Activated T-cell treated with anti-CD3 and anti-CD28 coated beads, Interleukin-2, amount 50 U/mL, for 24 hours (primary cell): ENCODE measurements around the gene UBR2.
A peak's percentile ranks its signal among the peaks of the same experiment; 100 is the strongest.
"Not testable (repeated sequence)": the region's sequence is repeated elsewhere in the genome, so short reads cannot be mapped to it uniquely, and the experiment has no call there.

ENCODE experiments used
- DNase-seq: peaks from one replicate; pipeline ENCODE4 v3.0.0-alpha.2; 2020
- H3K27ac Mint-ChIP-seq: 2 replicates; pipeline ENCODE4 v1.8.0; 2020; ENCODE audit warnings: mild to moderate bottlenecking, mixed read lengths
- H3K27me3 Mint-ChIP-seq: 2 replicates; pipeline ENCODE4 v1.8.0; 2020; ENCODE audit warnings: mixed read lengths
- H3K36me3 Mint-ChIP-seq: 2 replicates; pipeline ENCODE4 v1.8.0; 2020; ENCODE audit warnings: low read depth, mixed read lengths
- H3K4me1 Mint-ChIP-seq: 2 replicates; pipeline ENCODE4 v1.8.0; 2020; ENCODE audit warnings: low read depth, mixed read lengths
- H3K4me3 Mint-ChIP-seq: 2 replicates; pipeline ENCODE4 v1.8.0; 2020; ENCODE audit warnings: mild to moderate bottlenecking, moderate library complexity, mixed read lengths
- H3K9me3 Mint-ChIP-seq: 2 replicates; pipeline ENCODE4 v1.8.0; 2020; ENCODE audit warnings: mixed read lengths

Gene UBR2

DNA sequence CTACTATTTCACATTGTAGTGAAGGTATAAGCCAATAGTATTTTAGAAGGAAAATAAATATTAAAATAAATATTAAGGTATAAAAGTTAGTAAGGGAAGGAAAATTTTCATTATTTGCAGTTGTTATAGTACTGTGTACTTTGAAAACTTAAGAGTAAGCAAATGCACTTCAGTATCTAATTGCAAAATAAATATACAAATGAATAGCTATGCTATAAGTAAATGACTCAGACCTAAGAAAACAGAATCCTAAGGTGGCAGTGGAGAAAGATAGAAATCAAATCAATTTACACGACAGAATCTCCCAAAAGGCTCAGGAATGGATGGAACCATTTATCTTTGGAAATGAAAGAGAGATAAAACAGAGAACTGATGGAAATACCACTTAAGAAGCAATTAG lies 24.7 kb upstream of the UBR2 start:
- Mint-ChIP-seq H3K4me3 (no peak overlapping the region), H3K36me3 (no peaks in the 10 kb centered on the region), H3K27me3 (no peaks in the 10 kb centered on the region), H3K27ac (no peak overlapping the region), H3K4me1 (no peaks in the 10 kb centered on the region), H3K9me3 (no peaks in the 10 kb centered on the region)
- no peak for DNase-seq

DNA sequence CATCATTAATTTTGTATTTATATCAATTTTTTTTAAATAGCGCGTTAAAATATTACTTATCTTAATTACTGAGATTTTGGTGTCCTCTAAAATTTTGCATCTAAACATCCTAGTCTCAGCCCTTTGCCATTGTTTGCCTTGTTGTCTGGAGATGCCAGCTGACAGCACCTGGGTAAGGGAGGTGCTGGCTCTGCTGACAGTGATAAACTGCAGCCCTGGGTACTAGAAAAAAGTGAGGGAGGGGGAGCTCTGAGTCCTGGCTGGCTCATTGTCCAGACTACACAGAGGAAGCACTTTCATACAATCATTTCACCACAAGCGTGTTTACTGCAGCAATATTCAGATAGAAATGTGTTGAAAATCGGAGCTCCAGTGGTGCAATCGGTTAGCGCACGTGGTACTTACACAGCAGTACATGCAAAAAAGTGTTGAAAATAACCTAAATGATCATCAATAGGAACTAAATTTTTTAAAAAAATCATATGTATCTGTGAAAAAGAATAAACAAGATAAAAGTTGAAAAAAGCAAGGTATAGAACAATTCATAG lies 18.5 kb upstream of the UBR2 start:
- Mint-ChIP-seq H3K4me3 (no peak overlapping the region), H3K36me3 (no peaks in the 10 kb centered on the region), H3K9me3 (no peaks in the 10 kb centered on the region), H3K27ac (no peak overlapping the region), H3K4me1 (peaks cover 20% of the 10 kb centered on the region), H3K27me3 (no peaks in the 10 kb centered on the region)
- no peak for DNase-seq

DNA sequence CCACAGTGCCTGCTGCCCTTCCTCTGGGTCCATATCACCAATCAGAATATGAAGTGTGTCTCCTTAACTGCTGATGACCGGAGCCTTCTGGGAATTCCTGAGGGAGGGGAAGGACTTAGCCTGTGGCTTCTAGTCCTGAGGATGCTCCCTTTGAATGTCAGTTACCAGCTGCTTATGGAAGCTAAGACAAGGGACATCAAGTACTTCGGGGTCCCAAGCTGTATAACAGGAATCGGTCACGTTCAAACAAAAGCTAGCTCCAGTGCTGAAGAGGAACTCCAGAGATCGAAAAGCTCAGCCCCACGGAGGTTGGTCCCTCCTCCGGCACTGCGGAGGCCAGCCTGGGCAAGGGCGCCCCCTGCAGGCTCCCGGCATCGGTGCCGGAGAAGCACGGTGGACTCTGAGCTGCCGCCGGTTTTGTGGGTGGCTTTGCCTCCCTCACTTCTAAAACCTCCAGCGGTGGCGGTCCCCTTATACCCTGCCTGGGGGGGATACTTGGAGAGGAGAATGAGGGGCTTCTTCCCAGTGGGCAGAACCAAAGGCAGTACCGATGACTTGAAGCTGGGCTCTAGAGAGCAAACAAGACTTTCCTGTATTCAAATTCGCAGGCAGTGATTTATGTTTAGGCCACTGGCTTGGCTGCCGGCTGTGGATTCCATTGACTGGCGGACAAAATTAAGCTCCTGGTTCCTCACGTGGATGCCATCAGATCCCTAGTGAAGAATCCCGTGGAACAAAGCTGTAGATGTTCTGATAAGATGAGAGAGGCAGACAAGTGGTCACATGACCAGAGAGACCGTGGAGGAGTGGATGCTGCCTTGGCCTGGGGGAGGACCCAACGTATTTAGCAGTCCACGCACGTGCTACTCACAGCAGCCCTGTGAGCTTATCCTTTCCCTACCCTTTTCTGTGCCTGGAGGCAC lies 16.2 kb upstream of the UBR2 start:
- peaks cover 20% of the 10 kb centered on the region for H3K4me1 Mint-ChIP-seq
- H3K36me3 Mint-ChIP-seq = no peaks in the 10 kb centered on the region
- H3K9me3 Mint-ChIP-seq = no peaks in the 10 kb centered on the region
- no peaks in the 10 kb centered on the region for H3K27me3 Mint-ChIP-seq
- peak overlapping the region; percentile 76 for H3K27ac Mint-ChIP-seq
- peak; percentile 94 for DNase-seq
- H3K4me3 Mint-ChIP-seq = peak overlapping the region; percentile 72

DNA sequence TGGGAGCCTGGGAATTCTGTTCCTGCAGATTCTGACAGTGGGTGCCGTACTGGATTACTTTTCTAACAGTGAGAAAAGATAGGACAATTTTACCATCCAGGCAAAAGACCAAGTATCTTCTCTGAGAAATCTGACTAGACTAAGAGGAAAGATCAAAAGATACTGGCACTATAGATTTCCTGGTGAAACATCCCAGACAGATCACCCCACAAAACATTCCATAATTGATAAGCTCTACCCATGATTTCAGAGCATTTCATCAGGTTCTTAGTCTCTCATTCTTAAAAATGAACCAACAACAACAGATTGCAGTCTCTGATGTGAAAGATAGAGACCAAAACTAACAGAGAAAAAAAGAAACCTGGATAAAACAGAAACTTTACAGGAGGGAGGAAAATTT lies 13.6 kb upstream of the UBR2 start:
- Mint-ChIP-seq H3K4me3 (no peak overlapping the region), H3K27me3 (peaks cover 2% of the 10 kb centered on the region), H3K27ac (no peak overlapping the region), H3K9me3 (peaks cover 4% of the 10 kb centered on the region), H3K36me3 (no peaks in the 10 kb centered on the region), H3K4me1 (peaks cover 24% of the 10 kb centered on the region)
- no peak for DNase-seq

DNA sequence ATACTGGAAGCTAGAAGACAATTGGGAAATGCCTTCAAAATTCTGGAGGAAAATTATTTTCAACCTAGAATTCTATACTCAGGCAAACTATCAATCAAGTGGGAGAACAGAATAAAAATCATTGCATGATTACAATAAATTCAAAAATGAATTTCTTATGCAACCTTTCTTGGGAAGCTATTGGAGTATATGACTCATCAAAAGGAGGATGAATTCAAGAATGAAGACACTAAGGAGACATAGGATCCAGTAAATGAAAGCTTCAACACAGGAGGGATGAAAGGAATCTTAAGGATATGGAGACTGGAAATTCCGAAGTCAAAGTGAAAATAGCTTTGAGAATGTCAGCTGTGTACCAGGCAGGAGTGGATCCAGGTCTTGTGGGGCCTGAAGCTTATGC lies 12.6 kb upstream of the UBR2 start:
- peaks cover 2% of the 10 kb centered on the region for H3K27me3 Mint-ChIP-seq
- H3K36me3 Mint-ChIP-seq = no peaks in the 10 kb centered on the region
- H3K9me3 Mint-ChIP-seq = peaks cover 4% of the 10 kb centered on the region

DNA sequence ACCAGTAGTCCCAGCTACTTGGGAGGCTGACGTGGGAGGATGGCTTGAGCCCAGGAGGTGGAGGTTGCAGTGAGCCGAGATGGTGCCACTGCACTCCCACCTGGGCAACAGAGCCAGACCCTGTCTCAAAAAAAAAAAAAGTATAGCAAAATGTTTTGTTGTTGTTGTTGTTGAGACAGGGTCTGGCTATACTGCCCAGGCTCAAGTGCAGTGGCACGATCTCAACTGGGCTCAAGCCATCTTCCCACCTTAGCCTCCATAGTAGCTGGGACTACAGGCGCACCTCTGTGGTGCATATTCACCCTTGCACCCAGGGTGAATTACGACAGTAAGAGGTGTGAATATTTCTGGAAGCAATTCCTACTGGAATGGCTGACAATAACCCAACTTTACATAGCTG lies 11.4 kb upstream of the UBR2 start:
- Mint-ChIP-seq H3K36me3 (no peaks in the 10 kb centered on the region), H3K27me3 (peaks cover 2% of the 10 kb centered on the region), H3K4me3 (no peak overlapping the region), H3K27ac (no peak overlapping the region), H3K4me1 (peaks cover 20% of the 10 kb centered on the region), H3K9me3 (peaks cover 4% of the 10 kb centered on the region)
- DNase-seq = no peak

More for the DNA sequence above, 12.6 kb upstream of the UBR2 start:
- H3K4me1 Mint-ChIP-seq = peaks cover 25% of the 10 kb centered on the region
- DNase-seq = no peak
- no peak overlapping the region for H3K27ac Mint-ChIP-seq
- no peak overlapping the region for H3K4me3 Mint-ChIP-seq

DNA sequence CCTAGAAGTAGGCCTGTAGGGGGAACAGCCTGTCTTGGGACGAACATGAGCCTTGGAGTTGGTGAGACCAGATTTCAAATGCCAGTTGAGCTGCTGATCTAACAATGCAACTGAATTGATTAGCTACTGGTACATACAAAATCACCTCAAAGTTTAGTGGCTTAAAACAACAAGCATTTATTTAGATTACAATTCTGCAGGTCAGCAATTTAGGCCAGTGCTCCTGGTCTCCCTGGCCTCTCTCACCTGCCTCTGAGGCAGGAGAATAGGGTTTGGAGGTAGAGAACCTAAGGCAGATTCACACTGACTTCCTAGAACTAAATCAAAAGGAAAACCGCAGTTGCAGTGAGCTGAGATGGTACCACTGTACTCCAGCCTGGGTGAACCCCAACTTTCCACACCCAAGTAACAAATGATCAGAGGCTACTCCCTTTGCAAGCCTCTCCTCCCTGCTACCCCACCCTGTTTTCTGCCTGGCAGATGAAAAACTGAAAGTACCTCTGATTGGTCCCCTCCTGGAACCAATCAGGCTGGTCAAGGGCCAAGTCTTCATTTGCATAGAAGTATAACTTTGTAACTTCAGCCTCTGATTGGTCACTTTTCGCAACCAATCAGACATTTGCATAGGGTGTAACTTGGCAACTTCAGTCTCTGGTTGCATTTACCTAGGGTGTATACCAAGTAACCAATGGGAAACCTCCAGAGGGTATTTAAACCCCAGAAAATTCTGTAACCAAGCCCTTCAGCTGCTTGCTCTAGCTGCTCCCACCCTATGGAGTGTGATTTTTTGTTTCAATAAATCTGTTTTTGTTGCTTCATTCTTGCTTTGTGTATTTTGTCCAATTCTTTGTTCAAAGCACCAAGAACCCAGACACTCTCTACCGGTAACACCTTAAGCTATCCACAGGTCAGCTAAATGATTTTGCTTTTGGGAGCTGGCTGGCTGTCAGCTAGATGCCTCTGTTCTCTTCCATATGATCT lies 8.1 kb upstream of the UBR2 start:
- no peaks in the 10 kb centered on the region for H3K36me3 Mint-ChIP-seq
- peaks cover 4% of the 10 kb centered on the region for H3K9me3 Mint-ChIP-seq
- no peak overlapping the region for H3K4me3 Mint-ChIP-seq
- no peak overlapping the region for H3K27ac Mint-ChIP-seq
- peaks cover 5% of the 10 kb centered on the region for H3K4me1 Mint-ChIP-seq
- H3K27me3 Mint-ChIP-seq = peaks cover 2% of the 10 kb centered on the region
- DNase-seq = no peak

DNA sequence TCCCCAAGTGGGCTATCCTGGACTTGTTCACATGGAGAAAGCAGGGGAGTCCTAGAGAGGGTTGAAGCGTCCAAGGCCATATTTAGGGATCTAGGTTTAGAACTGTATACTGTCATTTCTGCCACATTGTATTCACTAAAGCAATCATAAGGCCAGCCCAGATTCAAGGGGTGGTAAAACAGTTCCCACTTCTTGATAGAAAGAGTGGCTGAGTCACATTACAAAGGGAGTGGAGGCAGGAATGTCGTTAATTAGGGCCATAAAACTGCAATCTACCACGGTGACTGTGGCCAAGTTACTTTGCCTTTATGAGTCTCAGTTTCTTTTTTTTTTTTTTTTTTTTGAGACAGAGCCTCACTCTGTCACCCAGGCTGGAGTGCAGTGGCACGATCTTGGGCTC lies 7.4 kb upstream of the UBR2 start:
- H3K9me3 Mint-ChIP-seq = peaks cover 4% of the 10 kb centered on the region
- H3K36me3 Mint-ChIP-seq = no peaks in the 10 kb centered on the region
- H3K27ac Mint-ChIP-seq = no peak overlapping the region
- H3K27me3 Mint-ChIP-seq = peaks cover 2% of the 10 kb centered on the region
- peaks cover 5% of the 10 kb centered on the region for H3K4me1 Mint-ChIP-seq
- no peak overlapping the region for H3K4me3 Mint-ChIP-seq
- DNase-seq = no peak

DNA sequence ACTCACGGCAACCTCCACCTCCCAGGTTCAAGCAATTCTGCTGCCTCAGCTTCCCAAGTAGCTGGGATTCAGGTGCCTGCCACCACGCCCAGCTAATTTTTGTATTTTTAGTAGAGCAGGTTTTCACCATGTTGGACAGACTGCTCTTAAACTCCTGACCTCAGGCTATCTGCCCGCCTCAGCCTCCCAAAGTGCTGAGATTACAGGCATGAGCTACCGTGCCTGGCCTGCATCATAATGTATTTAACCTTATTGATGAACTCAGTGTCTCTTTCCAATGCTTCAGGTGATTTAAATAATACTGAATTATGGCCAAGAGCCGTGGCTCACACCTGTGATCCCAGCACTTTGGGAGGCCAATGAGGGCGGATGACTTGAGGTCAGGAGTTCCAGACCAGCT lies 4.6 kb upstream of the UBR2 start:
- not testable (repeated sequence) for H3K4me1 Mint-ChIP-seq, H3K4me3 Mint-ChIP-seq, H3K9me3 Mint-ChIP-seq, DNase-seq, H3K27me3 Mint-ChIP-seq, H3K27ac Mint-ChIP-seq, H3K36me3 Mint-ChIP-seq

DNA sequence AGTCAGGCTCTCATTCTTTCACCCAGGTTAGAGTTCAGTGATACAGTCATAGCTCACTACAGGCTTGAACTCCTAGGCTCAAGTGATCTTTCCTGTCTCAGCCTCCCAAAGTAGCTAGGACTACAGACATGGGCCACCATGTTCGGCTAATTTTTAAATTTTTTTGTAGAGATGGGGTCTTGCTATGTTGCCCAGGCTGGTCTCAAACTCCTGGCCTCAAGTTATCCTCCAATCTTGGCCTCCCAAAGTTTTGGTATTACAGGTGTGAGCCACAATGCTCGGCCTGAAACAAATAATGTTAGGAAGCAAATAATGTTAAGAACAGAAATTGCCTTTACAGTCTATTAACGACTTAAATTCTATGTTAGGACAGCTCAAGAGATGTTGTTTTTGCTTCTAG lies 1.8 kb upstream of the UBR2 start:
- H3K4me1 Mint-ChIP-seq = peaks cover 22% of the 10 kb centered on the region
- H3K27ac Mint-ChIP-seq = no peak overlapping the region
- no peaks in the 10 kb centered on the region for H3K27me3 Mint-ChIP-seq

DNA sequence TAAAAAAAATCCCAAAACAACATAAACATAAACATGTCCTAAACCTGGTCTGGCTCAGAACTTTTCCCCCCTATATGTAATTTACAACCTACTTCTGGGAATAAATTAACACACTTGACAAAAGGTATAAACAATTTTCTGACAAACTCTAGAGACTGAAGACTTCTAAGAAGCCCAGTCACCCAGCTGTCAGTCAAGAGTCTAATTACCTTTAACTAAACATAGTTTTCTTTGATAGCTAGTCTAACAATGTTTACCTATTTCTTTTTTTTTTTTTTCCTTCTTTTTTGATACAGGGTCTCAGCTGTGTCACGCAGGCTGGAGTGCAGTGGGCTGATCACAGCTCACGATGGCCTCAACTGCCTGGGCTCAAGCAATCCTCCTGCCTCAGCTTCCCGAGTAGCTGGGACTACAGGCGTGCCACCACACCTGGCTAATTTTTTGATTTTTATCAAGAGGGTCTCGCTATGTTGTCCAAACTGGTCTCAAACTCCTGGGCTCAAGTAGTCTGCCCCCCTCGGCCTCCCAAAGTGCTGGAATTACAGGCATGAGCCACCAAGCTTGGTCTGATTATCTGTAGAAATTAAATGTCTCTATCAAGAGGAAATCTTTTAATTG lies 932 bp upstream of the UBR2 start:
- DNase-seq = no peak
- Mint-ChIP-seq H3K4me1 (peaks cover 26% of the 10 kb centered on the region), H3K4me3 (peak overlapping the region; percentile 94), H3K9me3 (no peaks in the 10 kb centered on the region), H3K27ac (peak overlapping the region; percentile 97), H3K27me3 (no peaks in the 10 kb centered on the region), H3K36me3 (peaks cover 35% of the 10 kb centered on the region)

More for the DNA sequence above, 1.8 kb upstream of the UBR2 start:
- Mint-ChIP-seq H3K4me3 (no peak overlapping the region), H3K36me3 (peaks cover 31% of the 10 kb centered on the region), H3K9me3 (no peaks in the 10 kb centered on the region)
- DNase-seq = no peak

DNA sequence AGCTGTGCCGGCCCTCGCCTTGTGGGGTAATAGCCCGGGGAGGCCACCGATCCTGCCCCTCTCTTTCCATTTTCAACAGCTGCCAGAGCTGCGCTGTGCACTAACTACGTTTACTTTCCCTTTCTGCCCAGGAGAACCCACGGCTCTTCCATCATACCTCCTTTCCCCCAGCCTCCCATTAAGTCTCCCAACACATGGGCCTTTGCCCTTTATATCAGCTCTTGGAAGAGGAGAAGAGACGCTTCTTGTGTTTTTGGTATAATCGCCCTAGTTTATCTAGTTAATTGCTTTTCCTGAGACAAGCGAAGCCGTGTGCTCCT lies 637 bp downstream of the UBR2 start:
- no peak for DNase-seq
- Mint-ChIP-seq H3K36me3 (peaks cover 45% of the 10 kb centered on the region), H3K9me3 (no peaks in the 10 kb centered on the region), H3K27ac (peak overlapping the region; percentile 97), H3K4me3 (peak overlapping the region; percentile 94), H3K4me1 (peaks cover 37% of the 10 kb centered on the region), H3K27me3 (no peaks in the 10 kb centered on the region)

DNA sequence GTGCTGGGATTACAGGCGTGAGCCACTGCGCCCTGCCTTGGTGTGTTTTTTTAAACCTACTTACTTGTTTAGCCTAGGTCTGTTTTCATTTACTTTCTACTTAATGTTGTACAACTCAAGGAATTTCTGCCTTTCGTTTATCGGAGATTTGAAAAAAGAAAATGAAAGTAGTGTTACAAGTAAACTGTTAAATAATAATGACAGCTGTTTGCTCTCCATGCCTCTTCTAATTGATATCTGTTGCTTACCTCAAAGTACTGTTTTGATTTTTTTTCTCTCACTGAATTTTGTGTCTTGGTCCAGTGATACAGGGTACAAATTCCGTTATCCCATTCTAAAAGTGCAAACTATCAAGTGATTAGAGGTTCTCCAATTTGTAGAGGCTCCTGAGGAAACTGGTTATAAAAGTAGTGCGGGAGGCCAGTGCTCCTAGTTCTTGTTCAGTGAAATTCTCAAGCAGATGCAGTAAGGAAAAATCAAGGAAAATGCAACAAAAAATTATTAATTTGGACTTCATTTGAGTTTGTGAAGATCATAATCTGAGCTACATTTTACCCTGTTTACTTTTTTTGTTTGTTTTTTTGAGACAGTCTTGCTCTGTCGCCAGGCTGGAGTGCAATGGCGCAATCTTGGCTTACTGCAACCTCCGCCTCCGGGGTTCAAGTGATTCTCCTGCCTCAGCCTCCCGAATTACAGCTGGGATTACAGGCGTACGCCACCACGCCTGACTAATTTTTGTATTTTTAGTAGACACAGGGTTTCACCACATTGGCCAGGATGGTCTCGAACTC lies 2.2 kb downstream of the UBR2 start:
- Mint-ChIP-seq H3K27ac (peak overlapping the region; percentile 97), H3K4me1 (peaks cover 46% of the 10 kb centered on the region), H3K4me3 (peak overlapping the region; percentile 94), H3K9me3 (no peaks in the 10 kb centered on the region), H3K27me3 (no peaks in the 10 kb centered on the region), H3K36me3 (peaks cover 48% of the 10 kb centered on the region)
- DNase-seq = no peak
